Liver (tissue), 9 donors: Measurements from ENCODE around the gene VPS25. TPM values are rescaled to one million over a fixed set of nuclear protein-coding genes. Genes with fewer than 3 reads are reported as not detected.

Source experiments
- DNase-seq: peaks from one replicate; pipeline ENCODE4 v3.0.0-alpha.2; 2017; ENCODE audit warnings: low spot score
- H3K27ac ChIP-seq, 2 donors: one replicate each; pipeline ENCODE4 v1.7.0; 2013; ENCODE audit warnings: inconsistent platforms in 2 of 2, low read length in 2 of 2, control low read depth in 1 of 2, low read depth in 1 of 2, mild to moderate bottlenecking in 1 of 2
- H3K27me3 ChIP-seq, 4 donors: one replicate each; pipeline versions ENCODE4 v1.6.1 to v1.7.0; 2013; ENCODE audit warnings: low read length in 3 of 4, inconsistent platforms in 1 of 4, mild to moderate bottlenecking in 1 of 4, moderate library complexity in 1 of 4; ENCODE audit not compliant: control insufficient read depth in 4 of 4, insufficient read depth in 4 of 4
- H3K36me3 ChIP-seq, 4 donors: one replicate each; pipeline versions ENCODE4 v1.6.1 to v1.7.0; 2013; ENCODE audit warnings: low read length in 3 of 4, mild to moderate bottlenecking in 3 of 4, low read depth in 1 of 4, moderate library complexity in 1 of 4; ENCODE audit not compliant: control insufficient read depth in 4 of 4, insufficient read depth in 3 of 4
- H3K4me1 ChIP-seq, 4 donors: one replicate each; pipeline versions ENCODE4 v1.6.1 to v1.7.0; 2013; ENCODE audit warnings: low read length in 3 of 4, mild to moderate bottlenecking in 3 of 4, moderate library complexity in 1 of 4; ENCODE audit not compliant: control insufficient read depth in 4 of 4, insufficient read depth in 4 of 4
- H3K4me3 ChIP-seq, 3 donors: one replicate each; pipeline versions ENCODE4 v1.6.1 to v1.7.0; 2013; ENCODE audit warnings: low read length in 3 of 3, control low read depth in 1 of 3, low read depth in 1 of 3, mild to moderate bottlenecking in 1 of 3
- H3K9ac ChIP-seq, 2 donors: one replicate each; pipeline ENCODE4 v1.7.0; 2013; ENCODE audit warnings: low read length in 2 of 2, mild to moderate bottlenecking in 2 of 2, moderate library complexity in 2 of 2, control low read depth in 1 of 2, low read depth in 1 of 2
- H3K9me3 ChIP-seq, 4 donors: one replicate each; pipeline versions ENCODE4 v1.6.1 to v1.7.0; 2013; ENCODE audit warnings: low read length in 3 of 4; ENCODE audit not compliant: control insufficient read depth in 4 of 4
- EGR1 ChIP-seq, 2 donors: IDR thresholded peaks; 2 replicates each; pipeline ENCODE4 v1.6.1; 2016 to 2018; ENCODE audit warnings: antibody characterized with exemption in 2 of 2, low read depth in 2 of 2
- FOXA1 ChIP-seq: IDR thresholded peaks from 2 replicates; pipeline ENCODE4 v1.6.1; 2016; ENCODE audit warnings: antibody characterized with exemption
- GABPA ChIP-seq, 2 donors: IDR thresholded peaks in 1 of 2; conservative IDR thresholded peaks in 1 of 2; 2 replicates each; pipeline ENCODE4 v1.6.1; 2016; ENCODE audit warnings: antibody characterized with exemption in 2 of 2, mild to moderate bottlenecking in 1 of 2, moderate library complexity in 1 of 2
- HNF4A ChIP-seq, 2 donors: conservative IDR thresholded peaks; 2 replicates each; pipeline ENCODE4 v1.6.1; 2016; ENCODE audit warnings: antibody characterized with exemption in 2 of 2, mild to moderate bottlenecking in 2 of 2
- HNF4G ChIP-seq: IDR thresholded peaks from 2 replicates; pipeline ENCODE4 v1.6.1; 2016; ENCODE audit warnings: antibody characterized with exemption
- NR2F2 ChIP-seq: IDR thresholded peaks from 2 replicates; pipeline ENCODE4 v1.6.1; 2016; ENCODE audit warnings: antibody characterized with exemption
- SP1 ChIP-seq: IDR thresholded peaks from 2 replicates; pipeline ENCODE4 v1.6.1; 2018; ENCODE audit warnings: antibody characterized with exemption, mild to moderate bottlenecking
- TAF1 ChIP-seq: conservative IDR thresholded peaks from 2 replicates; pipeline ENCODE4 v1.6.1; 2016; ENCODE audit warnings: antibody characterized with exemption, mild to moderate bottlenecking
- YY1 ChIP-seq: IDR thresholded peaks from 2 replicates; pipeline ENCODE4 v1.6.1; 2016; ENCODE audit warnings: antibody characterized with exemption, mild to moderate bottlenecking
- WGBS: extraction: QIAGEN DNeasy Blood & Tissue Kit; methylation state at CpG from one replicate; pipeline ENCODE4 v1.1.7; 2013; 5-methylcytosine and 5-hydroxymethylcytosine counted together
- polyA plus RNA-seq, 2 donors: library from polyadenylated mRNA; stranded (reverse) in 1 of 2; unstranded in 1 of 2; fragments of 200-250 nt in 1 of 2; fragments of >200 nt in 1 of 2; fragmentation: Nextera tagmentation in 1 of 2; extraction: Ambion mirVana in 1 of 2; gene quantifications; one replicate each; pipeline versions ENCODE4 v1.2.1 to v1.2.3, GENCODE V29; 2013 to 2015
- total RNA-seq, 2 donors: library from RNA; depleted of rRNA; stranded (reverse); fragments of >200 nt; gene quantifications; one replicate each; pipeline ENCODE4 v1.2.3, GENCODE V29; 2014
- TF ChIP-seq, protein P1 (sequence below): IDR thresholded peaks from 2 replicates; pipeline ENCODE4 v1.6.1; 2016; ENCODE audit warnings: antibody characterized with exemption
- TF ChIP-seq, protein P2 (sequence below): IDR thresholded peaks from 2 replicates; pipeline ENCODE4 v1.6.1; 2016; ENCODE audit warnings: antibody characterized with exemption
- TF ChIP-seq, protein P3 (sequence below): fragments of 150-350 bp; IDR thresholded peaks from 2 replicates; pipeline ENCODE4 v1.5.1; 2017; ENCODE audit warnings: improper control_type of control experiment, low read depth, low read length; ENCODE audit not compliant: missing input control
- TF ChIP-seq, protein P4 (sequence below): IDR thresholded peaks from 2 replicates; pipeline ENCODE4 v1.6.1; 2016; ENCODE audit warnings: antibody characterized with exemption
- donor health status: healthy.
- donor health status: healthy.
- donor health status: healthy.
- donor health status: healthy.
- donor health status: healthy.

VPS25 gene
- total and polyA plus RNA-seq, 4 donors = 40.9 to 65.7 (median 51.0) TPM

DNA sequence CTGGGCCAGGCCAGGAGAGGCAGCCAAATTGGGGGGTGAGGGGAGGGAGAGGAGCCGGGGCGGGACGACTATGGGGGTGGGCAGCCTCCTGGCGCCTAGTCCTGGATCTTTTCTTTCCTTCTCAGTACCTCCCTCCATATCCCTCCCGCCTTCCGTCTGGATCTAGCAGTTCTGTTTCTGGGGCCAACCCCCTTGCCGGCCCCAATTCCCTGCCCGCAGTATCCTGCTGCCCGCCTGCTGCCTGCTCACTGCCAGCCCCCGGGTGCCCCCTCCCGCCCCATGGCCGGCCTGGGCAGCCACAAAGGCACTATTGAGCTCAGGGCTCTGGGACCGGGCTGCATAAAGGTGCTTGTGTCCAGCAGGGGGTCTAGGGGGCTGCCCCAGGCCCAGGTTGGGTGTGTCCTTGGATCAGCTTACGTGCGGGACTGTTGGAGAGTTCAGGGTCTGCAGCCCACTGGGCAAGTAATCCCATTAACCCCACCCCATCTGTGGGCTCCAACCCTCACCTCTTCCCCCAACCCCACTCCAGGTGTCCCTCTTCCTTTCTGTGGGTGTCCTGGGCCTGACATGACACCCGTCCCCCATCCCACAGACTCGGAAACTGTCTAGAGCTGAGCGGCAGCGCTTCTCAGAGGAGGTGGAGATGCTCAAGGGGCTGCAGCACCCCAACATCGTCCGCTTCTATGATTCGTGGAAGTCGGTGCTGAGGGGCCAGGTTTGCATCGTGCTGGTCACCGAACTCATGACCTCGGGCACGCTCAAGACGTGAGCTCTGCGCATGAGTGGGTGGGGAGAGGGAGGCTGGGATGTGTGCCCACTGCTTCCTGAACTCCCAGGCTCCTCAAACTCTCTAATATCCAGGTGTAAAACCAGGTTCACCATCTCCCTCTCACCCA, 9.2 kb downstream of the VPS25 start:
- DNase-seq = no peak
- H3K4me1 ChIP-seq = peaks cover 4 to 16% (median 10%) of the 10 kb centered on the region in 4 donors
- H3K9ac ChIP-seq = no peak overlapping the region
- peaks cover 0 to 6% (median 0%) of the 10 kb centered on the region in 4 donors for H3K27me3 ChIP-seq
- H3K27ac ChIP-seq = no peak overlapping the region
- no peak overlapping the region for H3K4me3 ChIP-seq
- TF ChIP-seq GABPA (IDR thresholded peaks at IDR 0.05 in 1 of 2, conservative IDR thresholded peaks at IDR 0.05 in 1 of 2) (no peak), EGR1 (IDR thresholded peaks at IDR 0.05; ENCODE audit: low read depth in 2 of 2) (no peak), NR2F2 (no peak)
- TF ChIP-seq, protein P1, sequence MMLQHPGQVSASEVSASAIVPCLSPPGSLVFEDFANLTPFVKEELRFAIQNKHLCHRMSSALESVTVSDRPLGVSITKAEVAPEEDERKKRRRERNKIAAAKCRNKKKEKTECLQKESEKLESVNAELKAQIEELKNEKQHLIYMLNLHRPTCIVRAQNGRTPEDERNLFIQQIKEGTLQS = no peak
- H3K36me3 ChIP-seq = peaks cover 2 to 23% (median 12%) of the 10 kb centered on the region in 4 donors
- 37% methylated on average over 29 of the region's 29 CpGs for WGBS
- H3K9me3 ChIP-seq = no peaks in the 10 kb centered on the region

DNA sequence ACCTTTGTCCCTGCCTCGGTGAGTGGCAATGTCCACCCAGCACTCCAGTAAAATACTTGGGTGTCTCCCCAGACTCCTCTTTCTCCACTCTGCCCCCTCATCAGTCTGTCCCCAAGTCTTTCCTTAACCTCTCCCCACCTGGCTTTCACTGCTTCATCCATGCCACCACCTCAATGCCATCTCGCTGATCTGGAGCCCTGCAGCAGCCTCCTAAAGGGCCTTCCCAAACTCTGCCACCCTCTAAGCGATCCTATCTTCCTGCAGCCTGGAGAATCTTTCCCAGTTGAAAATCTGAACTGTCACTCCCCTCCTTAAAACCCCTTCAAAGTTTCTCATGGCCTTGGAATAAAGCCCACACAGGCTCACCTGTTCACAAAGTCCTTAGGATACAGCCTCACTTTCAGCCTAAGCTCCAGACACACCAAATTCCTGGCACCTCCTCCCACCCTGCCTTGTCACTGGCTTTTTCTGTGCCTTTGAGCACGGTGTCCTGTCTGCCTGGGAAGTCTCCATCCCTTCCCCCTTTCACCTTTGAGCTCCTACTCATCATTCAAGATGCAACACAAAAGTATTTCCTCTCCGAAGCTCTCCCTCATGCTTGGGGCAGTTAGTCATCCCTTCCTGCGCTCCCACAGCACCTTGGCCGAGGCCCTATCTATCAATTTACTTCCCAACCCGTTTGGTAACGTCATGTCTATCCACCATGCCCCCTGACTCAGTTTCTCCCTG, 10.0 kb downstream of the VPS25 start:
- Histone ChIP-seq H3K27me3 (peaks cover 0 to 6% (median 0%) of the 10 kb centered on the region in 4 donors), H3K9me3 (no peaks in the 10 kb centered on the region), H3K36me3 (peaks cover 2 to 15% (median 8%) of the 10 kb centered on the region in 4 donors), H3K4me3 (no peak overlapping the region), H3K27ac (no peak overlapping the region), H3K4me1 (peaks cover 4 to 16% (median 10%) of the 10 kb centered on the region in 4 donors), H3K9ac (no peak overlapping the region)
- TF ChIP-seq HNF4G = no peak
- no peak for TF ChIP-seq GABPA (IDR thresholded peaks at IDR 0.05 in 1 of 2, conservative IDR thresholded peaks at IDR 0.05 in 1 of 2)
- TF ChIP-seq, protein P2, sequence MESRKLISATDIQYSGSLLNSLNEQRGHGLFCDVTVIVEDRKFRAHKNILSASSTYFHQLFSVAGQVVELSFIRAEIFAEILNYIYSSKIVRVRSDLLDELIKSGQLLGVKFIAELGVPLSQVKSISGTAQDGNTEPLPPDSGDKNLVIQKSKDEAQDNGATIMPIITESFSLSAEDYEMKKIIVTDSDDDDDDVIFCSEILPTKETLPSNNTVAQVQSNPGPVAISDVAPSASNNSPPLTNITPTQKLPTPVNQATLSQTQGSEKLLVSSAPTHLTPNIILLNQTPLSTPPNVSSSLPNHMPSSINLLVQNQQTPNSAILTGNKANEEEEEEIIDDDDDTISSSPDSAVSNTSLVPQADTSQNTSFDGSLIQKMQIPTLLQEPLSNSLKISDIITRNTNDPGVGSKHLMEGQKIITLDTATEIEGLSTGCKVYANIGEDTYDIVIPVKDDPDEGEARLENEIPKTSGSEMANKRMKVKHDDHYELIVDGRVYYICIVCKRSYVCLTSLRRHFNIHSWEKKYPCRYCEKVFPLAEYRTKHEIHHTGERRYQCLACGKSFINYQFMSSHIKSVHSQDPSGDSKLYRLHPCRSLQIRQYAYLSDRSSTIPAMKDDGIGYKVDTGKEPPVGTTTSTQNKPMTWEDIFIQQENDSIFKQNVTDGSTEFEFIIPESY = no peak
- no peak for TF ChIP-seq TAF1
- no peak for TF ChIP-seq FOXA1
- TF ChIP-seq, protein P3, sequence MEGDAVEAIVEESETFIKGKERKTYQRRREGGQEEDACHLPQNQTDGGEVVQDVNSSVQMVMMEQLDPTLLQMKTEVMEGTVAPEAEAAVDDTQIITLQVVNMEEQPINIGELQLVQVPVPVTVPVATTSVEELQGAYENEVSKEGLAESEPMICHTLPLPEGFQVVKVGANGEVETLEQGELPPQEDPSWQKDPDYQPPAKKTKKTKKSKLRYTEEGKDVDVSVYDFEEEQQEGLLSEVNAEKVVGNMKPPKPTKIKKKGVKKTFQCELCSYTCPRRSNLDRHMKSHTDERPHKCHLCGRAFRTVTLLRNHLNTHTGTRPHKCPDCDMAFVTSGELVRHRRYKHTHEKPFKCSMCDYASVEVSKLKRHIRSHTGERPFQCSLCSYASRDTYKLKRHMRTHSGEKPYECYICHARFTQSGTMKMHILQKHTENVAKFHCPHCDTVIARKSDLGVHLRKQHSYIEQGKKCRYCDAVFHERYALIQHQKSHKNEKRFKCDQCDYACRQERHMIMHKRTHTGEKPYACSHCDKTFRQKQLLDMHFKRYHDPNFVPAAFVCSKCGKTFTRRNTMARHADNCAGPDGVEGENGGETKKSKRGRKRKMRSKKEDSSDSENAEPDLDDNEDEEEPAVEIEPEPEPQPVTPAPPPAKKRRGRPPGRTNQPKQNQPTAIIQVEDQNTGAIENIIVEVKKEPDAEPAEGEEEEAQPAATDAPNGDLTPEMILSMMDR = no peak
- no peak for TF ChIP-seq YY1
- TF ChIP-seq, protein P4, sequence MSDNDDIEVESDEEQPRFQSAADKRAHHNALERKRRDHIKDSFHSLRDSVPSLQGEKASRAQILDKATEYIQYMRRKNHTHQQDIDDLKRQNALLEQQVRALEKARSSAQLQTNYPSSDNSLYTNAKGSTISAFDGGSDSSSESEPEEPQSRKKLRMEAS = no peak
- TF ChIP-seq HNF4A (conservative IDR thresholded peaks at IDR 0.05) = no peak
- no peak for TF ChIP-seq EGR1 (IDR thresholded peaks at IDR 0.05; ENCODE audit: low read depth in 2 of 2)
- TF ChIP-seq, protein P1 = no peak
- no peak for TF ChIP-seq SP1
- no peak for TF ChIP-seq NR2F2
- WGBS = 64% methylated on average over 9 of the region's 9 CpGs
- DNase-seq = no peak
